VCaP (cell line): ENCODE data around the gene MARCO.

Source experiments
- H3K27ac ChIP-seq: fragments of 450-650 bp; 2 replicates; pipeline ENCODE4 v1.5.1; 2017
- CTCF ChIP-seq: fragments of 450-650 bp; conservative IDR thresholded peaks from 2 replicates; pipeline ENCODE4 v1.5.1; 2017; ENCODE audit warnings: mild to moderate bottlenecking, moderate library complexity

The MARCO gene

GRCh38 chr2:118968961-118969733 lies 27.2 kb downstream of the MARCO start:
- no peak overlapping the region for H3K27ac ChIP-seq
- TF ChIP-seq CTCF = no peak

- no peak for TF ChIP-seq CTCF
- H3K27ac ChIP-seq = no peak overlapping the region
Observed at GRCh38 chr2:118969734-118970395, 27.9 kb downstream of the MARCO start.

GRCh38 chr2:118970396-118971135 lies 28.6 kb downstream of the MARCO start:
- H3K27ac ChIP-seq = no peak overlapping the region

GRCh38 chr2:118971245-118972122 lies 29.5 kb downstream of the MARCO start:
- no peak for TF ChIP-seq CTCF
- no peak overlapping the region for H3K27ac ChIP-seq

More at GRCh38 chr2:118970396-118971135, 28.6 kb downstream of the MARCO start:
- TF ChIP-seq CTCF = no peak

DNA sequence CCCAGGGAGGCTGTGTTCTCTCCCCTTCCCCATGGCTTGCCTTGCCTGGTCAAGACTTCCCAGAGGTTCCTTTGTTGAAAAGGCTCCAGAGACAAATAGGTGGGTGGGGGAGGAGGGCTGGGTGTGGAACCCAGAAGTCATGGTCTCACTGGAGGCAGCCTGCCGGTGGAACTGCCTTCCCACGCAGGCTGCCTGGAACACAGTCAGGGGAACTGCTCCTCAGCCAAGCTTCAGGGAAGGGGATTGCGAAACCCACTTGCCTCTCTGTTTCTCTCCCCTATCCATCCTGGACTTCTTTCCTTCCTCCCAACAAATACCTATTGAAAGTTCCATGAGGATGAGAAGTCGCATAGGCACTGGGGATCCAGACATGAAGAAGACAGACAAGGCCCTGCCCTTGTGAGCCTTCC lies 31.6 kb downstream of the MARCO start:
- H3K27ac ChIP-seq = no peak overlapping the region
- TF ChIP-seq CTCF = no peak

GRCh38 chr2:118974103-118974993 lies 32.4 kb downstream of the MARCO start:
- no peak for TF ChIP-seq CTCF
- no peak overlapping the region for H3K27ac ChIP-seq
